Measurements from ENCODE around the gene NALCN.
"Not testable (repeated sequence)": the region's sequence is repeated elsewhere in the genome, so short reads cannot be mapped to it uniquely, and the experiment has no call there.

Gene NALCN

GRCh38 chr13:101323601-101324000, 92.7 kb downstream of the NALCN start:
- no peak overlapping the region for H3K27ac ChIP-seq (ENCODE audit: low read depth, low read length)
- no peaks in the 10 kb centered on the region for H3K9me2 ChIP-seq (replicated peaks; ENCODE audit: insufficient read depth, low read length)
- H3F3A ChIP-seq (ENCODE audit: insufficient read depth), result no peaks in the 10 kb centered on the region
- H3K27me3 ChIP-seq (ENCODE audit: low read length), result no peaks in the 10 kb centered on the region
- no peak overlapping the region for H3K4me3 ChIP-seq (ENCODE audit: insufficient read depth, low read length, poor library complexity, severe bottlenecking)
- H3K79me2 ChIP-seq (ENCODE audit: insufficient read depth, low read length), result no peaks in the 10 kb centered on the region
- no peaks in the 10 kb centered on the region for H3K9me3 ChIP-seq (ENCODE audit: insufficient read depth, low read length)
- no peaks in the 10 kb centered on the region for H3K36me3 ChIP-seq (ENCODE audit: low read length)
- H2AFZ ChIP-seq (ENCODE audit: low read depth, low read length, severe bottlenecking), result no peak overlapping the region
- H4K20me1 ChIP-seq (ENCODE audit: low read depth, low read length), result no peaks in the 10 kb centered on the region
- H3K4me2 ChIP-seq (ENCODE audit: low read depth, low read length, poor library complexity, severe bottlenecking), result no peak overlapping the region
- H3K9ac ChIP-seq (ENCODE audit: low read length), result no peak overlapping the region
- no peak for TF ChIP-seq EZH2phosphoT487 (conservative IDR thresholded peaks at IDR 0.05; ENCODE audit: low read length)
- no peak for TF ChIP-seq CTCF (IDR thresholded peaks at IDR 0.05; ENCODE audit: insufficient read depth, low read length, poor library complexity, severe bottlenecking)

GRCh38 chr13:101317986-101318523, 98.3 kb downstream of the NALCN start:
- no peaks in the 10 kb centered on the region for H3K27me3 ChIP-seq (ENCODE audit: low read length)
- no peaks in the 10 kb centered on the region for H3K9me2 ChIP-seq (replicated peaks; ENCODE audit: insufficient read depth, low read length)
- H3F3A ChIP-seq (ENCODE audit: insufficient read depth), result no peaks in the 10 kb centered on the region
- no peaks in the 10 kb centered on the region for H4K20me1 ChIP-seq (ENCODE audit: low read depth, low read length)
- no peak overlapping the region for H3K9ac ChIP-seq (ENCODE audit: low read length)
- TF ChIP-seq CTCF (IDR thresholded peaks at IDR 0.05; ENCODE audit: insufficient read depth, low read length, poor library complexity, severe bottlenecking), result no peak
- no peak for TF ChIP-seq EZH2phosphoT487 (conservative IDR thresholded peaks at IDR 0.05; ENCODE audit: low read length)
- no peaks in the 10 kb centered on the region for H3K36me3 ChIP-seq (ENCODE audit: low read length)
- no peak overlapping the region for H3K27ac ChIP-seq (ENCODE audit: low read depth, low read length)
- H3K4me3 ChIP-seq (ENCODE audit: insufficient read depth, low read length, poor library complexity, severe bottlenecking), result no peak overlapping the region
- H3K4me2 ChIP-seq (ENCODE audit: low read depth, low read length, poor library complexity, severe bottlenecking), result no peak overlapping the region
- H2AFZ ChIP-seq (ENCODE audit: low read depth, low read length, severe bottlenecking), result no peak overlapping the region
- no peaks in the 10 kb centered on the region for H3K9me3 ChIP-seq (ENCODE audit: insufficient read depth, low read length)
- no peaks in the 10 kb centered on the region for H3K79me2 ChIP-seq (ENCODE audit: insufficient read depth, low read length)

- not testable (repeated sequence) for H3K27ac ChIP-seq (ENCODE audit: low read depth, low read length); H4K20me1 ChIP-seq (ENCODE audit: low read depth, low read length); H3K4me3 ChIP-seq (ENCODE audit: insufficient read depth, low read length, poor library complexity, severe bottlenecking); H3K36me3 ChIP-seq (ENCODE audit: low read length); H3K9ac ChIP-seq (ENCODE audit: low read length); H3K79me2 ChIP-seq (ENCODE audit: insufficient read depth, low read length); H3K4me2 ChIP-seq (ENCODE audit: low read depth, low read length, poor library complexity, severe bottlenecking); H3F3A ChIP-seq (ENCODE audit: insufficient read depth); H3K9me2 ChIP-seq (replicated peaks; ENCODE audit: insufficient read depth, low read length); H3K27me3 ChIP-seq (ENCODE audit: low read length); H3K9me3 ChIP-seq (ENCODE audit: insufficient read depth, low read length); H2AFZ ChIP-seq (ENCODE audit: low read depth, low read length, severe bottlenecking)
These were observed 102.8 kb downstream of the NALCN start for GRCh38 chr13:101313479-101313878.

GRCh38 chr13:101309014-101309619, 107.2 kb downstream of the NALCN start:
- H3F3A ChIP-seq (ENCODE audit: insufficient read depth), result no peaks in the 10 kb centered on the region
- H3K4me2 ChIP-seq (ENCODE audit: low read depth, low read length, poor library complexity, severe bottlenecking), result no peak overlapping the region
- H3K27ac ChIP-seq (ENCODE audit: low read depth, low read length), result no peak overlapping the region
- H4K20me1 ChIP-seq (ENCODE audit: low read depth, low read length), result no peaks in the 10 kb centered on the region
- no peaks in the 10 kb centered on the region for H3K36me3 ChIP-seq (ENCODE audit: low read length)
- TF ChIP-seq CTCF (IDR thresholded peaks at IDR 0.05; ENCODE audit: insufficient read depth, low read length, poor library complexity, severe bottlenecking) (no peak), EZH2phosphoT487 (conservative IDR thresholded peaks at IDR 0.05; ENCODE audit: low read length) (no peak)
- no peak overlapping the region for H2AFZ ChIP-seq (ENCODE audit: low read depth, low read length, severe bottlenecking)
- H3K27me3 ChIP-seq (ENCODE audit: low read length), result no peaks in the 10 kb centered on the region
- H3K4me3 ChIP-seq (ENCODE audit: insufficient read depth, low read length, poor library complexity, severe bottlenecking), result no peak overlapping the region
- no peaks in the 10 kb centered on the region for H3K9me2 ChIP-seq (replicated peaks; ENCODE audit: insufficient read depth, low read length)
- no peaks in the 10 kb centered on the region for H3K9me3 ChIP-seq (ENCODE audit: insufficient read depth, low read length)
- no peaks in the 10 kb centered on the region for H3K79me2 ChIP-seq (ENCODE audit: insufficient read depth, low read length)
- H3K9ac ChIP-seq (ENCODE audit: low read length), result no peak overlapping the region

Data from SU-DHL-6 (cell line).